ENCODE results near the gene DNTT. TPM values are rescaled to one million over a fixed set of nuclear protein-coding genes. Genes with fewer than 3 reads are reported as not detected.

Gene DNTT
- total and polyA plus RNA-seq, 4 donors, result not detected

DNA sequence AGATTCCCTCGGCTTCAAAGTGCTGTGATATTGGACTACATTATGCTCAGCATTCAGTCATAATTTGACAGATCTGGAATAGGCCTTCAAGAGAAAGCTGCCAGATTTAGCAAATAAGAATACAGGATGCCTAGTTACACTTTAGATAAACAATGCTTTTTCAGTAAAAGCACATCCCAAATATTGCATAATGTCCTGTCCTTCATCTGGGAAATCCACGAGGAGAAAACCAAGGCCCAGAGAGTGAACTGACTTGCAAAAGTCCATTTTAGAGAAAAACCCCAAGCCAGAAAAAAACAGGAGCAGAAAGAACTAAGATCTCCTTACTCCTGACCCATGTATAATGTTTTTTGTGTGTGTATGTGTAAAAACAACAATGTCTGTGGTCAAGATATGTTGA, 20.9 kb upstream of the DNTT start:
- Histone ChIP-seq H3K9ac (ENCODE audit: insufficient read depth in 1 of 2, low read length in 2 of 2) (no peak overlapping the region), H3K4me3 (no peak overlapping the region), H3K9me3 (ENCODE audit: control insufficient read depth in 4 of 4, insufficient read depth in 3 of 4, low read length in 3 of 4) (no peaks in the 10 kb centered on the region), H3K4me1 (ENCODE audit: control insufficient read depth in 5 of 5, insufficient read depth in 5 of 5, low read length in 5 of 5) (peaks cover 0 to 6% (median 0%) of the 10 kb centered on the region in 5 donors), H3K36me3 (ENCODE audit: control insufficient read depth in 4 of 4, insufficient read depth in 4 of 4, low read length in 4 of 4) (no peaks in the 10 kb centered on the region), H3K27ac (ENCODE audit: low read depth in 1 of 2, low read length in 1 of 2) (no peak overlapping the region), H3K27me3 (ENCODE audit: control insufficient read depth in 3 of 3, insufficient read depth in 3 of 3, low read length in 2 of 3) (peaks cover 0 to 2% (median 0%) of the 10 kb centered on the region in 3 donors)
- no peak for ATAC-seq (ENCODE audit: insufficient read depth, low FRiP score)
- TF ChIP-seq, protein P1, sequence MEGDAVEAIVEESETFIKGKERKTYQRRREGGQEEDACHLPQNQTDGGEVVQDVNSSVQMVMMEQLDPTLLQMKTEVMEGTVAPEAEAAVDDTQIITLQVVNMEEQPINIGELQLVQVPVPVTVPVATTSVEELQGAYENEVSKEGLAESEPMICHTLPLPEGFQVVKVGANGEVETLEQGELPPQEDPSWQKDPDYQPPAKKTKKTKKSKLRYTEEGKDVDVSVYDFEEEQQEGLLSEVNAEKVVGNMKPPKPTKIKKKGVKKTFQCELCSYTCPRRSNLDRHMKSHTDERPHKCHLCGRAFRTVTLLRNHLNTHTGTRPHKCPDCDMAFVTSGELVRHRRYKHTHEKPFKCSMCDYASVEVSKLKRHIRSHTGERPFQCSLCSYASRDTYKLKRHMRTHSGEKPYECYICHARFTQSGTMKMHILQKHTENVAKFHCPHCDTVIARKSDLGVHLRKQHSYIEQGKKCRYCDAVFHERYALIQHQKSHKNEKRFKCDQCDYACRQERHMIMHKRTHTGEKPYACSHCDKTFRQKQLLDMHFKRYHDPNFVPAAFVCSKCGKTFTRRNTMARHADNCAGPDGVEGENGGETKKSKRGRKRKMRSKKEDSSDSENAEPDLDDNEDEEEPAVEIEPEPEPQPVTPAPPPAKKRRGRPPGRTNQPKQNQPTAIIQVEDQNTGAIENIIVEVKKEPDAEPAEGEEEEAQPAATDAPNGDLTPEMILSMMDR (IDR thresholded peaks at IDR 0.05; ENCODE audit: control extremely low read depth, extremely low read depth), result no peak
- WGBS, 2 donors, result 51 to 61% methylated on average over 2 of the region's 2 CpGs
- DNase-seq, result no peak

DNA sequence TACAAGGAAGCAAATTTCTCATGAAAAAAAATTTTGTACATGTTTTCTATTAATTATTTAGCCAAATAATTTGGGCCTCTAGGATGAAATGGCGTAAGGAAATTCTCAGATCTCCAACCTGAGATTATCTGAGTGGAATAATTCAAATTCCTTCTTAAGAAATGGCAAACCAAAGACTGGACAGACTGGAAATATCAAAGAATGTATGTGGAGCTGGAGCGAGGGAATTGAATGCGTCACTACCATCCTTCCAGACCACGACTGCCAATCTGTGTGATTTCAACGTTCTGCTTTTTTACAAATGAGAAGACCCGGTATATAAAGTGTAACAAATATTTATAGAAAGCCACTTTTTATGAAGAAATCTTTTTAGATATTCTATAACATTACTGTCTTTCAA, 20.5 kb upstream of the DNTT start:
- H3K4me3 ChIP-seq, result no peak overlapping the region
- no peaks in the 10 kb centered on the region for H3K36me3 ChIP-seq (ENCODE audit: control insufficient read depth in 4 of 4, insufficient read depth in 4 of 4, low read length in 4 of 4)
- TF ChIP-seq, protein P1 (IDR thresholded peaks at IDR 0.05; ENCODE audit: control extremely low read depth, extremely low read depth), result no peak
- H3K9me3 ChIP-seq (ENCODE audit: control insufficient read depth in 4 of 4, insufficient read depth in 3 of 4, low read length in 3 of 4), result no peaks in the 10 kb centered on the region
- ATAC-seq (ENCODE audit: insufficient read depth, low FRiP score), result no peak
- 69 to 70% methylated on average over 6 of the region's 6 CpGs for WGBS, 2 donors
- H3K27me3 ChIP-seq (ENCODE audit: control insufficient read depth in 3 of 3, insufficient read depth in 3 of 3, low read length in 2 of 3), result peaks cover 0 to 2% (median 0%) of the 10 kb centered on the region in 3 donors
- H3K9ac ChIP-seq (ENCODE audit: insufficient read depth in 1 of 2, low read length in 2 of 2), result no peak overlapping the region
- no peak overlapping the region for H3K27ac ChIP-seq (ENCODE audit: low read depth in 1 of 2, low read length in 1 of 2)
- peak; percentile 26 to 79 (median 63) for DNase-seq
- peaks cover 0 to 6% (median 0%) of the 10 kb centered on the region in 5 donors for H3K4me1 ChIP-seq (ENCODE audit: control insufficient read depth in 5 of 5, insufficient read depth in 5 of 5, low read length in 5 of 5)

DNA sequence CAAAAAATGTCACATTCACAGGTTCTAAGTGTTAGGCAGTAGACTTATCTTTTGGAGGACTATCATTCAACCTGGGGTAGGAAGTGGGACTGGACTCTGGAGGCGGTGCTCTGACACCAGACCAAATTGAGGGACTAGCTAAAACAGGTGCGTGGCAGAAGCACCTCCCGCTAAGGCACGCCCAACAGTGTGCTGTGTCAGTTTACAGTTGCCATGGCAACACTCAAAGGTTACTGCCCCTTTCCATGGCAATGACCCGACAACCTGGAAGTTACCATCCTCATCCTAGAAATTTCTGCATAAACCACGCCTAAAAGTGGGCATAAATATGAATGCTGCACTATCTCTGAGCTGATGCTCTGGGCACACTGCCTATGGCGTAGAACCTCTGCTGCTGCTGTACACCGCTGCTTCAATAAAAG, 18.9 kb upstream of the DNTT start:
- Histone ChIP-seq H3K4me3 (no peak overlapping the region), H3K27ac (ENCODE audit: low read depth in 1 of 2, low read length in 1 of 2) (no peak overlapping the region), H3K9ac (ENCODE audit: insufficient read depth in 1 of 2, low read length in 2 of 2) (no peak overlapping the region), H3K9me3 (ENCODE audit: control insufficient read depth in 4 of 4, insufficient read depth in 3 of 4, low read length in 3 of 4) (no peaks in the 10 kb centered on the region), H3K27me3 (ENCODE audit: control insufficient read depth in 3 of 3, insufficient read depth in 3 of 3, low read length in 2 of 3) (no peaks in the 10 kb centered on the region), H3K4me1 (ENCODE audit: control insufficient read depth in 5 of 5, insufficient read depth in 5 of 5, low read length in 5 of 5) (peaks cover 0 to 6% (median 0%) of the 10 kb centered on the region in 5 donors), H3K36me3 (ENCODE audit: control insufficient read depth in 4 of 4, insufficient read depth in 4 of 4, low read length in 4 of 4) (no peaks in the 10 kb centered on the region)
- TF ChIP-seq, protein P1 (IDR thresholded peaks at IDR 0.05; ENCODE audit: control extremely low read depth, extremely low read depth), result no peak
- WGBS, 2 donors, result 88 to 93% methylated on average over 8 of the region's 8 CpGs
- DNase-seq (no peak), ATAC-seq (ENCODE audit: insufficient read depth, low FRiP score) (no peak)
